Esophagus squamous epithelium (tissue), 5 donors: Measurements from ENCODE around the gene GLYATL1. TPM values are rescaled to one million over a fixed set of nuclear protein-coding genes. Genes with fewer than 3 reads are reported as not detected.
"Not testable (repeated sequence)": the region's sequence is repeated elsewhere in the genome, so short reads cannot be mapped to it uniquely, and the experiment has no call there.

Experiments
- DNase-seq: peaks from one replicate; lab custom pipeline; 2025; lab: John Stamatoyannopoulos, UW
- H3K27ac ChIP-seq, 4 donors: fragments of 200-600 bp; sonication (generic); one replicate each; pipeline ENCODE4 v1.5.1; 2016 to 2019; ENCODE audit warnings: mild to moderate bottlenecking in 1 of 4
- H3K27me3 ChIP-seq, 4 donors: fragments of 200-600 bp; sonication (generic); 1 replicate in 3 of 4; 2 replicates in 1 of 4; pipeline versions ENCODE4 v1.5.1 to v1.6.0; 2017 to 2021; ENCODE audit warnings: antibody characterized with exemption in 1 of 4
- H3K36me3 ChIP-seq, 3 donors: fragments of 200-600 bp; sonication (generic); one replicate each; pipeline ENCODE4 v1.5.1; 2016 to 2019
- H3K4me1 ChIP-seq, 3 donors: fragments of 200-600 bp; sonication (generic); one replicate each; pipeline ENCODE4 v1.5.1; 2017 to 2019
- H3K4me3 ChIP-seq, 4 donors: fragments of 200-600 bp; sonication (generic); 1 replicate in 3 of 4; 2 replicates in 1 of 4; pipeline ENCODE4 v1.5.1; 2016 to 2019; ENCODE audit warnings: mild to moderate bottlenecking in 2 of 4, moderate library complexity in 1 of 4
- H3K9me3 ChIP-seq, 3 donors: fragments of 200-600 bp; sonication (generic); one replicate each; pipeline ENCODE4 v1.5.1; 2016 to 2019
- CTCF ChIP-seq, 6 experiments: fragments of 450-650 bp in 4 of 6; fragments of 200-600 bp in 2 of 6; sonication (generic) in 2 of 6; IDR thresholded peaks; one replicate each; pipeline ENCODE4 v1.5.1; 2016 to 2019; ENCODE audit warnings: antibody characterized with exemption in 6 of 6, mild to moderate bottlenecking in 4 of 6, moderate library complexity in 4 of 6
- POLR2A ChIP-seq, 4 donors: fragments of 450-650 bp; IDR thresholded peaks; one replicate each; pipeline ENCODE4 v1.6.1; 2017; ENCODE audit warnings: antibody characterized with exemption in 4 of 4, mild to moderate bottlenecking in 4 of 4, moderate library complexity in 3 of 4
- WGBS, 2 donors: methylation state at CpG; one replicate each; pipeline ENCODE4 v1.1.5; 2018; 5-methylcytosine and 5-hydroxymethylcytosine counted together
- intact Hi-C: fragments of 100-400 bp; cut with DNase I; formaldehyde crosslinking; loops from one replicate; pipeline ENCODE4 v1.15.0; 2022
- total RNA-seq, 4 donors: library from RNA; depleted of rRNA; stranded (reverse); fragments of >200 nt; gene quantifications; one replicate each; pipeline ENCODE4 v1.1.0, GENCODE V29; 2016
- donor health status: DM: yes; HTN: yes; CAD: no.

GLYATL1 gene
- total RNA-seq, 4 donors from 2014 or later, result not detected

GRCh38 chr11:58992489-58992888 lies 53.2 kb downstream of the GLYATL1 start:
- intact Hi-C loops, result no loop called here
- no peaks in the 10 kb centered on the region for H3K4me1 ChIP-seq
- H3K9me3 ChIP-seq, result no peaks in the 10 kb centered on the region
- H3K27me3 ChIP-seq, result no peaks in the 10 kb centered on the region
- DNase-seq, result no peak
- TF ChIP-seq CTCF (IDR thresholded peaks at IDR 0.05) (no peak), POLR2A (IDR thresholded peaks at IDR 0.05) (no peak)
- no peak overlapping the region for H3K27ac ChIP-seq
- H3K36me3 ChIP-seq, result no peaks in the 10 kb centered on the region
- WGBS, 2 donors, result 61 to 65% methylated on average over 1 of the region's 1 CpG
- H3K4me3 ChIP-seq, result no peak overlapping the region

- H3K36me3 ChIP-seq, result no peaks in the 10 kb centered on the region
- no peaks in the 10 kb centered on the region for H3K27me3 ChIP-seq
- H3K4me1 ChIP-seq, result no peaks in the 10 kb centered on the region
- H3K9me3 ChIP-seq, result no peaks in the 10 kb centered on the region
- intact Hi-C loops, result no loop called here
- TF ChIP-seq CTCF (IDR thresholded peaks at IDR 0.05) (no peak), POLR2A (IDR thresholded peaks at IDR 0.05) (no peak)
- H3K27ac ChIP-seq, result no peak overlapping the region
- no peak overlapping the region for H3K4me3 ChIP-seq
- WGBS, 2 donors, result 83 to 86% methylated on average over 3 of the region's 3 CpGs
- DNase-seq, result no peak
Measured at GRCh38 chr11:58994171-58994570, 54.9 kb downstream of the GLYATL1 start.

GRCh38 chr11:58998480-58999290 lies 59.4 kb downstream of the GLYATL1 start:
- no peak for DNase-seq
- no peak overlapping the region for H3K27ac ChIP-seq
- no peaks in the 10 kb centered on the region for H3K27me3 ChIP-seq
- H3K4me3 ChIP-seq, result no peak overlapping the region
- WGBS, 2 donors, result 69 to 74% methylated on average over 7 of the region's 7 CpGs
- H3K9me3 ChIP-seq, result no peaks in the 10 kb centered on the region
- TF ChIP-seq CTCF (IDR thresholded peaks at IDR 0.05) (no peak), POLR2A (IDR thresholded peaks at IDR 0.05) (no peak)
- H3K4me1 ChIP-seq, result no peaks in the 10 kb centered on the region
- intact Hi-C loops, result no loop called here
- no peaks in the 10 kb centered on the region for H3K36me3 ChIP-seq

- WGBS, 2 donors, result 67 to 69% methylated on average over 1 of the region's 1 CpG
- no peaks in the 10 kb centered on the region for H3K9me3 ChIP-seq
- H3K4me3 ChIP-seq, result no peak overlapping the region
- intact Hi-C loops, result no loop called here
- TF ChIP-seq POLR2A (IDR thresholded peaks at IDR 0.05), result no peak
- no peak for TF ChIP-seq CTCF (IDR thresholded peaks at IDR 0.05)
- no peaks in the 10 kb centered on the region for H3K36me3 ChIP-seq
- H3K27ac ChIP-seq, result no peak overlapping the region
- DNase-seq, result no peak
- no peaks in the 10 kb centered on the region for H3K4me1 ChIP-seq
- H3K27me3 ChIP-seq, result no peaks in the 10 kb centered on the region
Measured at GRCh38 chr11:58999291-58999680, 60.0 kb downstream of the GLYATL1 start.

GRCh38 chr11:59000003-59000402 lies 60.7 kb downstream of the GLYATL1 start:
- Histone ChIP-seq H3K27me3 (no peaks in the 10 kb centered on the region), H3K27ac (no peak overlapping the region), H3K4me1 (no peaks in the 10 kb centered on the region), H3K4me3 (no peak overlapping the region), H3K9me3 (no peaks in the 10 kb centered on the region), H3K36me3 (no peaks in the 10 kb centered on the region)
- WGBS, 2 donors, result 70 to 75% methylated on average over 3 of the region's 3 CpGs
- intact Hi-C loops, result no loop called here
- DNase-seq, result no peak
- TF ChIP-seq CTCF (IDR thresholded peaks at IDR 0.05) (no peak), POLR2A (IDR thresholded peaks at IDR 0.05) (no peak)

GRCh38 chr11:59002006-59002405 lies 62.7 kb downstream of the GLYATL1 start:
- H3K27me3 ChIP-seq, intact Hi-C loops, H3K4me1 ChIP-seq, H3K27ac ChIP-seq, DNase-seq, H3K36me3 ChIP-seq, H3K9me3 ChIP-seq, H3K4me3 ChIP-seq: not testable (repeated sequence)
- WGBS, 2 donors, result 11 to 24% methylated on average over 2 of the region's 2 CpGs
